ENCODE measurements around the gene IQCK.

- TF ChIP-seq CTCF (IDR thresholded peaks at IDR 0.05) (peak; percentile 68 to 82 (median 77)), POLR2A (IDR thresholded peaks at IDR 0.05) (no peak)
These were observed 189.3 kb downstream of the IQCK start for GRCh38 chr16:19907161-19907992.
